LHCN-M2 (cell line): ENCODE results near the gene TBC1D10B. TPM values are rescaled to one million over a fixed set of nuclear protein-coding genes. Genes with fewer than 3 reads are reported as not detected.
A peak's percentile ranks its signal among the peaks of the same experiment; 100 is the strongest.
"Not testable (repeated sequence)": the region's sequence is repeated elsewhere in the genome, so short reads cannot be mapped to it uniquely, and the experiment has no call there.

ENCODE experiments used
- DNase-seq: peaks from one replicate; pipeline ENCODE4 v3.0.0-alpha.2; 2012; ENCODE audit warnings: low read depth
- total RNA-seq: library from RNA; depleted of rRNA; stranded (reverse); fragments of >200 nt; gene quantifications from 2 replicates; pipeline ENCODE4 v1.2.3, GENCODE V29; 2014

The TBC1D10B gene
- total RNA-seq, 1 experiment from 2014 or later = 41.8 TPM

GRCh38 chr16:30355144-30355953 lies 14.9 kb downstream of the TBC1D10B start, which contains the start of gene CD2BP2:
Gene CD2BP2, minus strand, starts transcription at chr16:30355308. Its CDS starts 627 bp downstream, at chr16:30354681.
- DNase-seq = peak; percentile 100

GRCh38 chr16:30354423-30355143 lies 15.7 kb downstream of the TBC1D10B start:
- DNase-seq = no peak

- DNase-seq = no peak
Measured at GRCh38 chr16:30353438-30354129, 16.7 kb downstream of the TBC1D10B start.

- no peak for DNase-seq
Measured at GRCh38 chr16:30352488-30353401, 17.5 kb downstream of the TBC1D10B start.

- DNase-seq = peak; percentile 78
Measured at GRCh38 chr16:30351586-30352419, 18.5 kb downstream of the TBC1D10B start.

- no peak for DNase-seq
Measured at GRCh38 chr16:30351001-30351441, 19.3 kb downstream of the TBC1D10B start.

- no peak for DNase-seq
Measured at GRCh38 chr16:30350134-30350871, 20.0 kb downstream of the TBC1D10B start.

GRCh38 chr16:30349675-30350074 lies 20.6 kb downstream of the TBC1D10B start:
- no peak for DNase-seq

- DNase-seq = no peak
Measured at GRCh38 chr16:30348929-30349328, 21.4 kb downstream of the TBC1D10B start.

- DNase-seq = no peak
Measured at GRCh38 chr16:30348113-30348512, 22.2 kb downstream of the TBC1D10B start.

GRCh38 chr16:30346286-30346685 lies 24.0 kb downstream of the TBC1D10B start:
- DNase-seq = no peak

- not testable (repeated sequence) for DNase-seq
Measured at GRCh38 chr16:30343491-30343820, 26.8 kb downstream of the TBC1D10B start.

GRCh38 chr16:30342751-30343490 lies 27.4 kb downstream of the TBC1D10B start:
- DNase-seq = no peak

GRCh38 chr16:30341971-30342370 lies 28.3 kb downstream of the TBC1D10B start:
- peak; percentile 56 for DNase-seq

- DNase-seq = no peak
Measured at GRCh38 chr16:30340621-30341020, 29.7 kb downstream of the TBC1D10B start.

- not testable (repeated sequence) for DNase-seq
Measured at GRCh38 chr16:30338715-30339114, 31.6 kb downstream of the TBC1D10B start.

- not testable (repeated sequence) for DNase-seq
Measured at GRCh38 chr16:30337964-30338357, 32.3 kb downstream of the TBC1D10B start.

GRCh38 chr16:30335598-30336474 lies 34.5 kb downstream of the TBC1D10B start:
- peak; percentile 67 for DNase-seq
